A549 (cell line): ENCODE measurements around the gene SLC25A17. TPM values are rescaled to one million over a fixed set of nuclear protein-coding genes. Genes with fewer than 3 reads are reported as not detected.

ENCODE experiments used
- ATAC-seq, 2 experiments: fragments of 200-7000 bp in 1 of 2; fragments of >200 bp in 1 of 2; cut with Nextera tagmentation in 1 of 2; cut with Tn5 transposase in 1 of 2; 3 replicates each; pipeline versions ENCODE4 v1.8.0 to v1.9.1; 2018 to 2020; ENCODE audit warnings: mild to moderate bottlenecking in 1 of 2, moderate library complexity in 1 of 2
- CTCF ChIA-PET: fragments of 300-600 bp; sonication (Branson Sonifier 250); formaldehyde crosslinking; extraction: SDS; loops from one replicate; lab custom pipeline; 2021; ENCODE audit warnings: antibody characterized with exemption, inconsistent platforms; lab: Yijun Ruan, JAX
- POLR2A ChIA-PET: fragments of 350-600 bp; formaldehyde crosslinking; extraction: SDS; loops from one replicate; lab custom pipeline; 2021; ENCODE audit warnings: antibody characterized with exemption, inconsistent platforms; lab: Yijun Ruan, JAX
- DNase-seq, 2 experiments: peaks; one replicate each; pipeline versions ENCODE4 v3.0.0 to v3.0.0-alpha.2; 2011 to 2016; ENCODE audit warnings: low read depth in 1 of 2, low spot score in 1 of 2
- FAIRE-seq: peaks from 2 replicates; lab custom pipeline; 2011; peaks lifted over from hg19 to GRCh38; lab: Jason Lieb, UNC
- H3K27ac ChIP-seq, 2 experiments: fragments of >200 bp; sonication (Bioruptor Twin); formaldehyde crosslinking; 3 replicates each; pipeline ENCODE4 v1.5.1; 2016 to 2017
- H3K4me1 ChIP-seq: fragments of >200 bp; sonication (Bioruptor Twin); formaldehyde crosslinking; 3 replicates; pipeline ENCODE4 v1.6.1; 2016
- H3K4me2 ChIP-seq: fragments of >200 bp; sonication (Bioruptor Twin); formaldehyde crosslinking; 3 replicates; pipeline ENCODE4 v1.6.1; 2016
- H3K4me3 ChIP-seq: fragments of >200 bp; sonication (Bioruptor Twin); formaldehyde crosslinking; 3 replicates; pipeline ENCODE4 v1.5.1; 2016
- H3K9me3 ChIP-seq: fragments of >200 bp; sonication (Bioruptor Twin); formaldehyde crosslinking; 3 replicates; pipeline ENCODE4 v1.6.1; 2016
- ATOH8 ChIP-seq: fragments of 250-450 bp; sonication (Bioruptor Pico); IDR thresholded peaks from 2 replicates; pipeline ENCODE4 v1.5.0; 2020; ENCODE audit warnings: low read depth, mild to moderate bottlenecking, moderate library complexity
- CBX8 ChIP-seq: fragments of 200-600 bp; sonication (generic); IDR thresholded peaks from 2 replicates; pipeline ENCODE4 v1.6.1; 2016
- CHD2 ChIP-seq: fragments of 150-350 bp; IDR thresholded peaks from 2 replicates; pipeline ENCODE4 v1.6.1; 2014; ENCODE audit warnings: low read length; ENCODE audit not compliant: partially characterized antibody
- CTCF ChIP-seq: fragments of >200 bp; sonication (Bioruptor Twin); formaldehyde crosslinking; IDR thresholded peaks from 3 replicates; pipeline ENCODE4 v1.5.1; 2016
- EHF ChIP-seq: fragments of 250-450 bp; sonication (Bioruptor Pico); IDR thresholded peaks from 2 replicates; pipeline ENCODE4 v1.5.0; 2020; ENCODE audit warnings: mild to moderate bottlenecking
- HES2 ChIP-seq: fragments of >200 bp; sonication (Bioruptor Twin); formaldehyde crosslinking; IDR thresholded peaks from 2 replicates; pipeline ENCODE4 v1.6.1; 2016
- HEYL ChIP-seq: fragments of 250-450 bp; sonication (Bioruptor Pico); IDR thresholded peaks from 2 replicates; pipeline ENCODE4 v1.8.0; 2021; ENCODE audit warnings: mild to moderate bottlenecking, moderate library complexity
- HOXB5 ChIP-seq: fragments of 250-450 bp; sonication (Bioruptor Pico); IDR thresholded peaks from 2 replicates; pipeline ENCODE4 v1.5.0; 2020; ENCODE audit warnings: mild to moderate bottlenecking, moderate library complexity
- MYC ChIP-seq: IDR thresholded peaks from 2 replicates; pipeline ENCODE4 v1.6.1; 2012; ENCODE audit warnings: mild to moderate bottlenecking, inconsistent platforms, low read length, improper control_type of control experiment, borderline replicate concordance
- NFE2L2 ChIP-seq: fragments of 150-350 bp; conservative IDR thresholded peaks from 2 replicates; pipeline ENCODE4 v1.6.1; 2014; ENCODE audit warnings: low read length
- NPAS2 ChIP-seq: fragments of 250-450 bp; sonication (Bioruptor Pico); IDR thresholded peaks from 2 replicates; pipeline ENCODE4 v1.8.0; 2022; ENCODE audit warnings: mild to moderate bottlenecking, moderate library complexity, borderline replicate concordance
- PBX3 ChIP-seq: IDR thresholded peaks from 2 replicates; pipeline ENCODE4 v1.6.1; 2012
- PHF8 ChIP-seq: fragments of 200-600 bp; sonication (generic); IDR thresholded peaks from 2 replicates; pipeline ENCODE4 v1.6.1; 2016; ENCODE audit warnings: low read depth, mild to moderate bottlenecking, antibody characterized with exemption, moderate library complexity, borderline replicate concordance
- RNF2 ChIP-seq: fragments of 200-600 bp; sonication (generic); IDR thresholded peaks from 2 replicates; pipeline ENCODE4 v1.6.1; 2016; ENCODE audit warnings: low read depth, mild to moderate bottlenecking, antibody characterized with exemption, moderate library complexity, borderline replicate concordance
- TP53 ChIP-seq: fragments of 250-450 bp; sonication (Bioruptor Pico); IDR thresholded peaks from 2 replicates; pipeline ENCODE4 v1.5.0; 2021; ENCODE audit warnings: mild to moderate bottlenecking, moderate library complexity
- ZC3H11A ChIP-seq: fragments of 450-650 bp; IDR thresholded peaks from 2 replicates; pipeline ENCODE4 v1.6.1; 2014; ENCODE audit warnings: antibody characterized with exemption, mild to moderate bottlenecking
- WGBS: methylation state at CpG from one replicate; pipeline ENCODE4 v1.1.6; 2017; ENCODE audit errors: missing lambda C conversion rate; 5-methylcytosine and 5-hydroxymethylcytosine counted together
- polyA plus RNA-seq, 4 experiments: library from polyadenylated mRNA; depleted of rRNA in 3 of 4; stranded (reverse); fragments of >200 nt; fragmentation: RNase III in 1 of 4; extraction: RNeasy Plus Mini Kit Qiagen cat#74134 plus additional on column Dnase treatment in 1 of 4; gene quantifications; 2 replicates in 3 of 4; 3 replicates in 1 of 4; pipeline ENCODE4 v1.2.3, GENCODE V29; 2011 to 2017

The SLC25A17 gene
- polyA plus RNA-seq, 2 of the 4 experiments (the other 2 are of a cell fraction) = 19.9 to 33.7 TPM

- Histone ChIP-seq H3K4me3 (no peak overlapping the region), H3K4me2 (no peak overlapping the region)
- ATAC-seq (no peak), FAIRE-seq (no peak)
- ChIA-PET POLR2A (no interaction called here), CTCF (interaction anchor here (1.9 kb wide), 1 partner anchor 58 kb away, joined by 6 read pairs; no protein-coding TSS in a partner anchor)
- TF ChIP-seq EHF (CRISPR knock-in tag) = no peak
- no peak for TF ChIP-seq NPAS2 (CRISPR knock-in tag)
- TF ChIP-seq HOXB5 (CRISPR knock-in tag) = no peak
- TF ChIP-seq MYC = no peak
- no peak for TF ChIP-seq PBX3
- no peak for TF ChIP-seq HEYL (CRISPR knock-in tag)
- TF ChIP-seq CTCF = no peak
- TF ChIP-seq RNF2 = no peak
- TF ChIP-seq, all 56 proteins: peak for 0
- 87% methylated on average over 4 of the region's 4 CpGs for WGBS
- DNase-seq = no peak
- H3K27ac ChIP-seq = no peak overlapping the region
- H3K4me1 ChIP-seq = no peaks in the 10 kb centered on the region
- no peaks in the 10 kb centered on the region for H3K9me3 ChIP-seq
Observed at GRCh38 chr22:40741116-40741515, 78.0 kb downstream of the SLC25A17 start.

GRCh38 chr22:40739721-40740120 lies 79.4 kb downstream of the SLC25A17 start:
- no peak for DNase-seq
- no peak; a peak in 2 of 6 replicates for ATAC-seq
- TF ChIP-seq ZC3H11A = no peak
- TF ChIP-seq ATOH8 (CRISPR knock-in tag) = no peak
- no peak for TF ChIP-seq NFE2L2
- no peaks in the 10 kb centered on the region for H3K4me1 ChIP-seq
- 95% methylated on average over 3 of the region's 3 CpGs for WGBS
- FAIRE-seq = no peak
- POLR2A ChIA-PET = no interaction called here
- no peak overlapping the region for H3K27ac ChIP-seq
- H3K4me2 ChIP-seq = no peak overlapping the region
- CTCF ChIA-PET = interaction anchor here (0.6 to 1.9 kb wide), 4 partner anchors 19 to 206 kb away, joined by 3 to 6 read pairs (median 4); no protein-coding TSS in a partner anchor
- no peaks in the 10 kb centered on the region for H3K9me3 ChIP-seq
- H3K4me3 ChIP-seq = no peak overlapping the region

DNA sequence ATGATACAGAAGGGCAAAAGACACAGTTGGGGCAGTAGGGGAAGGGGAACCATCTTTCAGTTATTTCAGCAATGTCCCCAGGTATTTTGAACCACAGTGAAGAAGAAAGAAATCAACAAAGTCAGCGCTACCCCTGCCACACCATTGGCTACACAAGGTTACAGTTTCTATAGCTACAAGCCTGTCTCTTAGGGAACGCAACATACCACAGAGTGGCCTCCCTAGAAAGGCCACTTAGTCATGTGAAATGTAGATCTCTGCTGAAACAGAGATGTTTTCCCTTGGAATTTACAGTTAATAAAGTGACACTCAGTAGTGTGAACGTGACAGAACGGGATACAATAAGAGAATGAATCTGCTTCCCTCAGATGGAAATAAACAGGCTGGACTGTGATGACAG lies 85.2 kb downstream of the SLC25A17 start:
- Histone ChIP-seq H3K9me3 (no peaks in the 10 kb centered on the region), H3K4me1 (peaks cover 17% of the 10 kb centered on the region), H3K27ac (no peak overlapping the region), H3K4me3 (no peak overlapping the region), H3K4me2 (no peak overlapping the region)
- no peak for DNase-seq
- FAIRE-seq = no peak
- 98% methylated on average over 4 of the region's 4 CpGs for WGBS
- POLR2A ChIA-PET = no interaction called here
- TF ChIP-seq HES2 = no peak
- no peak for TF ChIP-seq PBX3
- no peak for TF ChIP-seq PHF8
- no peak for TF ChIP-seq NFE2L2
- TF ChIP-seq CBX8 = no peak
- TF ChIP-seq ZC3H11A = no peak
- no peak for TF ChIP-seq TP53 (CRISPR knock-in tag)
- no peak for TF ChIP-seq CHD2
- TF ChIP-seq, all 56 proteins: peak for 0
- CTCF ChIA-PET = no interaction called here
- ATAC-seq = no peak
